GM19467 (cell line): Measurements from ENCODE around the gene ANAPC16.
A peak's percentile ranks its signal among the peaks of the same experiment; 100 is the strongest.

Experiments
- ATAC-seq: cut with Tn5 transposase; IDR thresholded peaks from one replicate; pipeline ENCODE4 v1.9.1; 2021; ENCODE audit warnings: mild to moderate bottlenecking, moderate library complexity; ENCODE audit not compliant: unreplicated experiment

Gene ANAPC16

GRCh38 chr10:72242675-72243074, 26.9 kb downstream of the ANAPC16 start:
- no peak for ATAC-seq

GRCh38 chr10:72243822-72244437, 28.1 kb downstream of the ANAPC16 start:
- no peak for ATAC-seq

DNA sequence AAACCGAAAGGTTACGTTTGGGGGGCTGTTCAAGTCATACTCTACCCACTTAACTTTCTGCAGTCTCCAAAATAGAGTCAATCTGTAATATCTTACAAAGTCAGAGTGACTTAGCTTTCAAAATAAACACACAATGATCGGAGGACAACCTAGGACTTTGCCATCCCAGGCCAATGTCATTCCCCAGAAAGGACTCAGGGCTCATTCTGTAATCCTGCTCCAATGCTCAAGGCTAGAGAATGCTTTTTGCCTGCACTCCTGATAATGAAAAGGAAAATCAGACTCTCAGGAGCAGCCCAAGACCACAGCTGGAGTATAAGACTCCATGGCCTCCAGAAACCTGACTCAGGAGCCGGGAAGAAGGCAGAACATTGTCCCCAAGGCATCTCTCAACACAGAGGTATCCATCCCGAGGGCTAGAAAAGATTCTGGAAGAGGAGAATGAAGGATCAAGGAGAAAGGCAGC, 28.8 kb downstream of the ANAPC16 start:
- no peak for ATAC-seq

DNA sequence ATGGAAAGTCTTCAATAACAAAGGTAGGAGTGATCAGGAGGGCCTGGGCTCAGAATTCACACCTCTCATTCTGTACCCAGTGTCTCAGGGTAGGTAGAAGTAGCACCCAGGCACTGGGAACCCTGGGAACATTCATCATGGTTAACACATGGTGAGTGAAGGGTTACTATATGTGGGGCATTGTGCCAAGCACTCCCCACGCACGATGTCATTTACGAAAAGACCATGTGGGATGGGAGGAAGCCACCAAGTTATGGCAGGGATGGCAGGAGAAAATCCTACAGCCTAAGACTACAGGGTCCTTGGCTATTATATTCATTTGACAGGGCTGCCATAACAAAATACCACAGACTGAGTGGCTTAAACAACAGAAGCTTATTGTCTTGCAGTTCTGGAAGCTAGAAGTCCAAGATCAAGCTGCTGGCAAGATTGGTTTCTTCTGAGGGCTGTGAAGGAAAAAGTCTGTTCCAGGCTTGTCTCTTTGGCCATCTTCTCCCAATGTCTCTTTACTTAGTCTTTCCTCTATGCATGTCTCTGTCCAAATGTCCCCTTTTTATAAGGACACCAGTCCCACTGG, 30.2 kb downstream of the ANAPC16 start:
- no peak for ATAC-seq

GRCh38 chr10:72248468-72249151, 32.8 kb downstream of the ANAPC16 start:
- peak; percentile 76 for ATAC-seq

- ATAC-seq: peak; percentile 5
These were observed 33.5 kb downstream of the ANAPC16 start for GRCh38 chr10:72249176-72249862.

- ATAC-seq: no peak
These were observed 34.9 kb downstream of the ANAPC16 start for GRCh38 chr10:72250666-72251065.

DNA sequence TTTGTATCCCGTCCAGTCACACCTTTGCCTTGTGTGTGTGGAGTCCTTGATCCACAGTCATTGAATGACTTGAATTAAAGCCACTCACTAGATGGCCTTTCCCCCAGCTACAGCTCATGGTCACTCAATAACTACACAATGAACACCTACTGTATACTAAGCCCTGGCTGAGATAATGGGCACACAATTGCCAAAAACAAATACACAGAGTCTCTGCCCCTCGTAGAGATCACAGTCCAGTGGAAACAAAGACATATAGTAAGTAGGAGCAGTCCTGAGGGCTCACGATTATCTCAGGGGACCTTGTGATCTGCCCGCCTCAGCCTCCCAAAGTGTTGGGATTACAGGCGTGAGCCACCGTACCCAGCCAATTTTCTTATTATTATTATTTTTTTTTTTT, 35.8 kb downstream of the ANAPC16 start:
- ATAC-seq: no peak

DNA sequence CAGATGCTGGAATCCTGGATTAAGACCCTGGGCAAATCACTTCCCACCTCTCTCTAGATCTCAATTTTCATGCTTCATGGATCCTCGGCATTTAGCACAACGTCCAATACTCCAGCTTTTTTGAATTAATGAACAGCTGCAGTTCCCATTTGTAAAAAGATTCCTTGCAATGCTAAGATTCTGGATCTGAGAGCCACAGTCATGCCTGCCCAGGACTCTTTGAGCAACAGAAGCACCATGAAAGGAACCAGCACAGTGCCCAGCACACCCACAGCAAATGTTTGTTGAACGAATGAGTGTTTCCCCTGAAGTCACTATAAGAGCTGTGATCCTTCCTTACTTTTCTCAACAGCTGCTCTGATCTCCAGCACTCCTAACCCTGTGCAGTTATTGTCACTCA, 37.2 kb downstream of the ANAPC16 start:
- ATAC-seq: no peak

- ATAC-seq: no peak
These were observed 37.8 kb downstream of the ANAPC16 start for GRCh38 chr10:72253578-72253977.

GRCh38 chr10:72254813-72255568, 39.2 kb downstream of the ANAPC16 start:
- ATAC-seq: no peak

GRCh38 chr10:72255977-72256729, 40.3 kb downstream of the ANAPC16 start:
- no peak for ATAC-seq

DNA sequence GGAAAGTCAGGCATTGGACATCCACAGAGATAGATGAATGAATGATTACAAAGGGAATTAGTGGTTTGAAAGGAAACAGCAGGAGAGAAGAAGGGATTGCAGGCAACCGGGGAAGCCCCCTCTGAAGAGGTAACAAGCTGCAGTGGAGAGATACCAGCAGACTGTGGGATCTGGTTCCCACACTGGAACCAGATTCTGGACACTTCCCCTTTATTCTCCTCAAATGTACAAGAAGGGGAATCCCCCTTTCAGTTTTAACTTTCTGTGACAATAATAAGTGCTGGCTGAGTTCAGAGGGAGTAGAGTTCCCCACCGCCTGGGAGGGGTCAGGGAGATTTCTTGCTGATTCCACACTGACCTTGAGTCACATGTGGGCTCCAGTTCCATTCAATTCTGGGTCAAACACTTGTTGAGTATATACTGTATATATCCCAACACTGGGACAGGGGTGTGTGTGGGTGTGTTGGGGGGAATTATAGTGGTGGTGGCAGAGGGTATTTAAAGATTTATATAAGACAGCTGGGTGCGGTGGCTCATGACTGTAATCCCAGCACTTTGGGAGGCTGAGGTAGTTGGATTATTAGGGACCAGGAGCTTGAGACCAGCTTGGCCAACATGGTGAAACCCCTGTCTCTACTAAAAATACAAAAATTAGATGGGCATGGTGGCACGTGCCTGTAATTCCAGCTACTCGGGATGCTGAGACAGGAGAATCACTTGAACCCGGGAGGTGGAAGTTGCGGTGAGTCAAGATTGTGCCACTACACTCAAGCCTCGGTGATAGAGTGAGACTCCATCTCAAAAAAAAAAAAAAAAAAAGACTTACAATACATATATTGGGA, 41.5 kb downstream of the ANAPC16 start:
- ATAC-seq: no peak

DNA sequence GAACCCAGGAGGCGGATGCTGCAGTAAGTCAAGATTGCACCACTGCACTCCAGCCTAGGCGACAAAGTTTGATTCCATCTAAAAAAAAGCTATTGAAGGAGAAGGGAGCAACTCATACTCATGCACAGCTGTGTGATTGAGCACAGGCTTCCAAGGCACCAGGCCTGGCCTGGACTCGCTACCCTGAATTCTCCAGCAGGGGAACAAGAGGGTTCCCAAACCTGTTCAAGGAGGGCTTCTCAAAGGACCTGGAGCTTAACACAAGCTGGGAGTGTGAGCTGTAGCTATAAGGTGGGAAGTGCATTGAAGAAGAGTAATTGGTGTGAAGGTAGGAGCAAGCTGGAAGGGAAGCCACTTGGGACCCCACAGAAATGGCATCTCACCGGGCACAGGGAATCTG, 42.8 kb downstream of the ANAPC16 start:
- no peak for ATAC-seq

DNA sequence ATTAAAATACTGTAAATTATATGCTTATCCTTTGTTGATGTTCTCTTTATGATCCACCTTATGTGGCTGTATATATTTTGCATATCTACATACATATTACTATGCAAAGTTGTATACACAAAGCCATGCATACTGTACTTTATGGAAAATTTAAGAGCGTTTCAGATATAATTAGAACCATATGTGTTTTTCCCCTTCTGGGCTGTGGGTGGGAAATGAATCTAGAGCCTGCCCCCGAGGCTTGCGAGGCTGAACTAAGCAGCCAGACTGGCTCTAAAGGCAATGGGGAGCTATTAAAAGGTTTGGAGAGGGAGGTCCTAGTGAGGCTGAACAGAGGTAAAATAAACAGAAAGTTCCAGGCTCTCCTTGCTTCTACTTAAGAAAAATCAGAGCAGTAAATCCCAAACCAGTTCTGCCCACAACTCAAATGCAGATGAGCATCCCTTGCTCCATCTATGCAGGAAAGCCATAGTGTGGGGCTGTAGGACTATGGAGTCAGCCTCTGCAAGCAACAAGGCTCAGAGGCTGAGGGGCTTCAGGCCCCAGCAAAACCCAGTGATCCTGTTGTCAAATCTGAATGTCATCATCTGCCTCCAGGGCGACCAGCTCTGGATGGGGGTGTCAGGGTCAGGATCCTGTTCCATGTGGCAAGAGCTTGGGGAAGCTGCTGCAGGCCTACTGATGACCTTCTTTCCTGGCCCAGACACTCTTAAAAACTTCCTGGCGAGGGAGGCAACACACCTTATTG, 43.9 kb downstream of the ANAPC16 start:
- ATAC-seq: no peak

GRCh38 chr10:72260239-72260975, 44.6 kb downstream of the ANAPC16 start:
- ATAC-seq: peak; percentile 56

DNA sequence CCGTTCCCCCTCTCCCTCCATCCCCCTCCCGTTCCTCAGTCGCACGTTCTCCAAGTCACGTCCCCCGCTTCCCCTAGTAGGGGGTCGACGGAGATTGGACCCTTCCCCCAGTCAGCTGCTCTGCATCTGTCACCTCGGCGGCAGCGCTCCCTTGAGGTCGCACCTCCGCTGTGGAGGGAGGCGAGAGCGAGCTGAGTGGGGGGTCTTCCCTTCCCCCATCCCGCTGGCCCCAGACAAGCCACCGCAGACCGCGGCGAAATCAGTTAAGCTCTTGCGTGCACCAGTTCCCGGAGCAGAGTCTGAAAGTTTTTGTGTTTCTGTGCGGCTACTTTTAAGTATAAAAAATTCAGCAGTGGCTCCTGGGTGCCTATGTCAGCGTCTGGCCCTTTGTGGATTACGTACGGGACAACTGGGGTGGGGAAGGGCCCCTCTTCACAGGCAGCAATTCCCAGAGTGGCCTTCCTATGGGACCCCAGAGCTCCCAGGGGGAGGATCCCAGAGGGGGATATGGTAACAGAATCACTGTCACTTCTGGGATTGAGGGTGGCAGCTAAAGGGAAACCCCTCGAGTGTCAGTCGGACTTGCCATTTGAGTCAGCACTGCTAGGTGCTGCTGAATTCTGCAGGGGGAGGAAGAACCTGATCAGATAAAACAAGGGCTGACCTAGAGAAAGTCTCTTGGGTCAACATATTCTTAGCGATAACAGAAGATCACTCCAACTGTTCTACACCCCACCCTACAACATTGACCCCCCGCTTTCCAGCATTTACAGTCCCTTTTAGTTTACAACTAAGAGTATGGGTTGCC, 45.4 kb downstream of the ANAPC16 start:
- ATAC-seq: peak; percentile 45
